NB4 (cell line): ENCODE measurements around the gene TGFA.

Experiments
- DNase-seq: peaks from one replicate; pipeline ENCODE4 v3.0.0; 2010; ENCODE audit warnings: low read depth
- H3K4me3 ChIP-seq: one replicate; pipeline ENCODE4 v1.5.1; 2011; ENCODE audit warnings: mild to moderate bottlenecking, low read depth, low read length, moderate library complexity
- CTCF ChIP-seq: IDR thresholded peaks from one replicate; pipeline ENCODE4 v1.5.1; 2012; ENCODE audit warnings: low read depth, low read length
- MAX ChIP-seq: IDR thresholded peaks from 2 replicates; pipeline ENCODE4 v1.6.1; 2011; ENCODE audit warnings: low read depth, low read length
- MYC ChIP-seq: IDR thresholded peaks from 2 replicates; pipeline ENCODE4 v1.6.1; 2011; ENCODE audit warnings: low read depth, low read length
- POLR2A ChIP-seq: IDR thresholded peaks from 2 replicates; pipeline ENCODE4 v1.6.1; 2011; ENCODE audit warnings: mild to moderate bottlenecking; ENCODE audit not compliant: insufficient read length; ENCODE audit errors: extremely low read depth

The TGFA gene

DNA sequence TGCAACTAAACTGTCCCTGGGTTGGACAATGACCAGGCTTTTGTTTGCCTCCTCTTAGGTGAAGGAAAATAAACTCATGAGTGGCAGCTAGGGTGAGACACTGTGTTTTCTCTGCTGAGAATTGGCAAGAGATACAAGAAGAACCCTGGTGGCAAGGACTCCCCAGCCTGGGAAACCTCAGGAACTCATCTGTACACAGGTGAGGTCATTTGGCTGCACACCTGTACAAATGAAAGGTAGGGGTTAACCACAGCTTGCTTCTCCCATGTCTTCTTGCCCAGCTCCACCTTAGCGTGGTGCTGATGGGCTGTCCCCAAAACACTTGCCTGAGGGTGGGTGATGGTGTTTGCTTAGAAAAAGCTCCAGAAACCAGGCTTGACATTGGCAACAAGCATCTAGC lies 154.6 kb downstream of the TGFA start:
- H3K4me3 ChIP-seq, result no peak overlapping the region
- TF ChIP-seq CTCF (no peak), MAX (no peak), POLR2A (no peak), MYC (no peak)
- no peak for DNase-seq
